ENCODE data around the gene SMARCD2. TPM values are rescaled to one million over a fixed set of nuclear protein-coding genes. Genes with fewer than 3 reads are reported as not detected.
"Not testable (repeated sequence)": the region's sequence is repeated elsewhere in the genome, so short reads cannot be mapped to it uniquely, and the experiment has no call there.

SMARCD2 gene
- total RNA-seq, 2 donors from 2014 or later: 30.4 to 51.3 TPM

DNA sequence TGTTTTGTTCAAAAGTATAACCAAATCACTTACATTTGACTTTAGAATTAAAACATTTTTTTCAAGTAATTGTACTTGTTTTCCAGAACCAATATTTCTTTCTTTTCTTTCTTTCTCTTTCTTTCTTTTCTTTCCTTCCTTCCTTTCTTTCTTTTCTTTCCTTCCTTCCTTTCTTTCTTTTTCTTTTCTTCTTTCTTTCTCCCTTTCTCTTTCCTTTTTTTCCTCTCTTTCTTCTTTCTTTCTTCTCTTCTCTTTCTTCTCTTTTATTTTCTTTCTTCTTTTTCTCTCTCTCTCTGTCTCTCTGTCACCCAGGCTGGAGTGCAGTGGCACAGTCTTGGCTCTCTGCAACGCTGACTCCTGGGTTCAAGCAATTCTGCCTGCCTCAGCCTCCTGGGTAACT lies 41.7 kb downstream of the SMARCD2 start:
- H3K4me3 ChIP-seq: no peak overlapping the region
- H3K9me3 ChIP-seq: no peaks in the 10 kb centered on the region
- no peaks in the 10 kb centered on the region for H3K4me1 ChIP-seq
- peaks cover 97% of the 10 kb centered on the region for H3K36me3 ChIP-seq
- TF ChIP-seq, protein P1, sequence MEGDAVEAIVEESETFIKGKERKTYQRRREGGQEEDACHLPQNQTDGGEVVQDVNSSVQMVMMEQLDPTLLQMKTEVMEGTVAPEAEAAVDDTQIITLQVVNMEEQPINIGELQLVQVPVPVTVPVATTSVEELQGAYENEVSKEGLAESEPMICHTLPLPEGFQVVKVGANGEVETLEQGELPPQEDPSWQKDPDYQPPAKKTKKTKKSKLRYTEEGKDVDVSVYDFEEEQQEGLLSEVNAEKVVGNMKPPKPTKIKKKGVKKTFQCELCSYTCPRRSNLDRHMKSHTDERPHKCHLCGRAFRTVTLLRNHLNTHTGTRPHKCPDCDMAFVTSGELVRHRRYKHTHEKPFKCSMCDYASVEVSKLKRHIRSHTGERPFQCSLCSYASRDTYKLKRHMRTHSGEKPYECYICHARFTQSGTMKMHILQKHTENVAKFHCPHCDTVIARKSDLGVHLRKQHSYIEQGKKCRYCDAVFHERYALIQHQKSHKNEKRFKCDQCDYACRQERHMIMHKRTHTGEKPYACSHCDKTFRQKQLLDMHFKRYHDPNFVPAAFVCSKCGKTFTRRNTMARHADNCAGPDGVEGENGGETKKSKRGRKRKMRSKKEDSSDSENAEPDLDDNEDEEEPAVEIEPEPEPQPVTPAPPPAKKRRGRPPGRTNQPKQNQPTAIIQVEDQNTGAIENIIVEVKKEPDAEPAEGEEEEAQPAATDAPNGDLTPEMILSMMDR (IDR thresholded peaks at IDR 0.05): no peak
- no peak for DNase-seq (ENCODE audit: low spot score)
- H3K27me3 ChIP-seq: no peaks in the 10 kb centered on the region
- no peak overlapping the region for H3K27ac ChIP-seq

DNA sequence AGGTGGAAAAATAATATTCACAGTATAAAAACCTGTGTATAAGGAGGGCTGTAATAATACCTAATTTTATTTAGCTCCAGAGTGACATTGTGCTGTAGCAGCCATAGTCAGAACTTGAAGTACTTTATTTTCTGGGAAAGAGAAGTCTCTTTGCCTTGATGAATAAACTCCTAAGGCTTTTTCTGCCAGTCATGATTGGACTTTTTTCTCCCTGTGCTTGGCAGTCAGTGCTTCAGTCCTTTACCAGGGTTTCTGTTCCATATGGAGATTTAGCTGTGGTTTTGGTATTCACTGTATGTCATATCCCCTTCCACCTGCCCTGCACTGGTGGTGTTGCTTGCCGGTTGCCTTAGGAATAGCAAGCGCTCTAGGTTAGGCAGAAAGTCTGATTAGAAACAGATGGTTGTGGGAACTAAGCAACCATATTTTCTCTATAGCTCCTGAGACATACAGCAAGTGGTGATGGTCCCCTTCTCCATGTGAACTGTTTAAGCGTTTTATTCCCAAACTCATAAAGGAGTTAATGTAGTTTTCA lies 43.8 kb downstream of the SMARCD2 start:
- TF ChIP-seq, protein P1 (IDR thresholded peaks at IDR 0.05): no peak
- no peaks in the 10 kb centered on the region for H3K9me3 ChIP-seq
- H3K27me3 ChIP-seq: no peaks in the 10 kb centered on the region
- H3K36me3 ChIP-seq: peaks cover 97% of the 10 kb centered on the region
- no peaks in the 10 kb centered on the region for H3K4me1 ChIP-seq
- no peak for DNase-seq (ENCODE audit: low spot score)
- H3K4me3 ChIP-seq: no peak overlapping the region
- H3K27ac ChIP-seq: no peak overlapping the region

DNA sequence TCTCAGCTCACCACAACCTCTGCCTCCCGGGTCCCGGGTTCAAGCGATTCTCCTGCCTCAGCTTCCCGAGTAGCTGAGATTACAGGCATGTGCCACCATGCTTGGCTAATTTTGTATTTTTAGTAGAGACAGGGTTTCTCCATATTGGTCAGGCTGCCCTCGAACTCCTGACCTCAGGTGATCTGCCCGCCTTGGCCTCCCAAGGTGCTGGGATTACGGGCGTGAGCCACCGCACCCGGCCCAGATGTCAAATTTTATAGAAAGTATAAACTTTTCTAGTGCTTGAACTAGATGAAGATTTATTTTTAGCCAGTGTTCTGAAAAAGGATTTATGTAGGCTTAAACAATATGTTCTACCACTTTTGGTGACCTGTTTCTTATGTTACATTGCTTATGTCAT lies 46.1 kb downstream of the SMARCD2 start:
- peaks cover 92% of the 10 kb centered on the region for H3K36me3 ChIP-seq
- H3K27me3 ChIP-seq: not testable (repeated sequence)

DNA sequence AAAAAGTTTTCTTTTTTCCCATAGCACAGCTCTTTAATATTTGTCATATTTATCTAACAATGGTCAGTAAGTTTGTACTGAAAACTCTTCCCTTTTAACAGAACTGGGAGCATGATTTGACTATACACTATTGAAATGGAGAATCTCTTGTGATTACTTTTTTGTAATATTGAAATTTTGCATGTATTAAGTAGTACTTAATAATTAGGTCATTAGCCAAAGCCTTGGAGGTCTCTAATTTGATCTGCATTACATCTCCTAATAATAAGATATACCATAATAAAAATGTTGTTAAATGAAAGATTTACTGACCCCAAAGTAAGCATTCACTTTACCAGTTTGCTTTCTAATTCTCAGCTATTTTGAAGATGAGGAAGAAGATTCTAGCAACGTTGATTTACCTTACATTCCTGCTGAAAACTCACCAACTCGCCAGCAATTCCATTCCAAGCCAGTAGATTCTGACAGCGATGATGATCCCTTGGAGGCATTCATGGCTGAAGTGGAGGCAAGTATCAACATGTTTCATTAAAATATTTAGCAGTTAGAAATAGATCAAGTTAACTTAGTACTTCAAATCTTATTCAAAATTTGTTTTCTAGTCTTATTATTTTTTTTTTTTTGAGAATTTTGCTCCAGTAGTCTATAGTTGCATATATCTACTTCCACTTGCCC lies 50.3 kb downstream of the SMARCD2 start:
- no peak for DNase-seq (ENCODE audit: low spot score)
- no peak overlapping the region for H3K4me3 ChIP-seq
- H3K27ac ChIP-seq: no peak overlapping the region
- peaks cover 93% of the 10 kb centered on the region for H3K36me3 ChIP-seq
- TF ChIP-seq, protein P1 (IDR thresholded peaks at IDR 0.05): no peak
- H3K27me3 ChIP-seq: no peaks in the 10 kb centered on the region
- no peaks in the 10 kb centered on the region for H3K4me1 ChIP-seq
- no peaks in the 10 kb centered on the region for H3K9me3 ChIP-seq

More for the DNA sequence above, 46.1 kb downstream of the SMARCD2 start:
- not testable (repeated sequence) for H3K27ac ChIP-seq; H3K4me1 ChIP-seq; H3K9me3 ChIP-seq; H3K4me3 ChIP-seq; DNase-seq (ENCODE audit: low spot score)

DNA sequence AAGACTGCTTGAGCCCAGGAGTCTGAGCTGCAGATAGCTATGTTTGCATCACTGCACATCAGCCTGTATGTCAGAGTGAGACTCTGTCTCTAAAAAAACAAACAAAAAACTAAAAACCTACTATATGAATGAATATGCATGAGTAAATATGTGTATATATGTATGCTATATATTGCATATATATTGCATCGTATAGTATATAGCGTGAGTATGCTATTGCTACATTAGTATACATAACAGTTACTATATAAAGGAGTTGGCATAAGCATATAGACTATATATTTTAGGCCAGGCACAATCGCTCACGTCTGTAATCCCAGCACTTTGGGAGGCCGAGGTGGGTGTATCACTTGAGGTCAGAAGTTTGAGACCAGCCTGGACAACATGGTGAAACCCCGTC lies 52.4 kb downstream of the SMARCD2 start:
- Histone ChIP-seq H3K4me1 (no peaks in the 10 kb centered on the region), H3K36me3 (peaks cover 77% of the 10 kb centered on the region), H3K9me3 (no peaks in the 10 kb centered on the region), H3K27me3 (no peaks in the 10 kb centered on the region), H3K4me3 (no peak overlapping the region), H3K27ac (no peak overlapping the region)
- TF ChIP-seq, protein P1 (IDR thresholded peaks at IDR 0.05): no peak
- no peak for DNase-seq (ENCODE audit: low spot score)

DNA sequence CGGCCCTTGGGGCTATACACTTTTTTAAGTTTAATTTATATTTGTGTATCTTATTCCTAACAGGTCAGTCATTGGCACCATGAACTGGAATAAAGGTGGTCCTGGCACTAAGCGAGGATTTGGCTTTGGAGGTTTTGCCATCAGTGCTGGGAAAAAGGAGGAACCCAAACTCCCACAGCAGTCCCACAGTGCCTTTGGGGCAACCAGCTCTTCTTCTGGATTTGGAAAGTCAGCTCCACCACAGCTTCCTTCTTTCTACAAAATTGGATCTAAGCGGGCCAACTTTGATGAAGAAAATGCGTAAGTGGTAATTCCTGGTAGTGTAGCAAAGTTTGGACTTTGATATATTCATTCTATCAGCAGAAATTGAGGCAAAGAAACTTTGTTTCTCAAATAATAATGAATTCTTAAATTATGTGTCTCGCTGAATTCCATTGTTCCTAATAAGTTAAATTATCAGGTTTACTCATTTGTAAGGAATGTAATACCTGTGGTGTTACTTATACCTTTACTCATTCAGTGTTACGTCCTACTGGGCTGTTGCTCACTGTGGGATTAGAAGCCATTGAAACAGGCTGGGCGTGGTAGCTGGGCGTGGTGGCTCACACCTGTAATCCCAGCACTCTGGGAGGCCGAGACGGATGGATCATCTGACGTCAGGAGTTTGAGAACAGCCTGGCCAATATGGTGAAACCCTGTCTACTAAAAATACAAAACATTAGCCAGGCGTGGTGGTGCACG lies 55.3 kb downstream of the SMARCD2 start:
- DNase-seq (ENCODE audit: low spot score): no peak
- Histone ChIP-seq H3K4me1 (peaks cover 0 to 5% of the 10 kb centered on the region in 2 donors), H3K27me3 (no peaks in the 10 kb centered on the region), H3K27ac (no peak overlapping the region), H3K4me3 (no peak overlapping the region), H3K9me3 (no peaks in the 10 kb centered on the region), H3K36me3 (peaks cover 48% of the 10 kb centered on the region)
- TF ChIP-seq, protein P1 (IDR thresholded peaks at IDR 0.05): no peak

Data from right atrium auricular region (tissue), 2 donors.